Stomach (tissue), 4 donors: ENCODE data around the gene CBX4.

Experiments
- CTCF ChIP-seq, 7 experiments: fragments of 450-650 bp in 4 of 7; fragments of 200-600 bp in 3 of 7; sonication (generic) in 3 of 7; IDR thresholded peaks; one replicate each; pipeline ENCODE4 v1.5.1; 2016 to 2019; ENCODE audit warnings: antibody characterized with exemption in 7 of 7, control low read depth in 2 of 7, mild to moderate bottlenecking in 1 of 7
- EP300 ChIP-seq: sonication (generic); formaldehyde crosslinking; IDR thresholded peaks from one replicate; pipeline ENCODE4 v1.6.1; 2017; ENCODE audit warnings: antibody characterized with exemption
- POLR2AphosphoS5 ChIP-seq, 3 donors: sonication (generic); formaldehyde crosslinking; IDR thresholded peaks; one replicate each; pipeline ENCODE4 v1.6.1; 2016; ENCODE audit warnings: antibody characterized with exemption in 3 of 3

GRCh38 chr17:79829004-79829403 lies 10.2 kb downstream of the CBX4 start:
- no peak for TF ChIP-seq POLR2AphosphoS5 (IDR thresholded peaks at IDR 0.05)
- no peak for TF ChIP-seq CTCF (IDR thresholded peaks at IDR 0.05)
- no peak for TF ChIP-seq EP300
